ENCODE measurements around the gene IL10.

Gene IL10

DNA sequence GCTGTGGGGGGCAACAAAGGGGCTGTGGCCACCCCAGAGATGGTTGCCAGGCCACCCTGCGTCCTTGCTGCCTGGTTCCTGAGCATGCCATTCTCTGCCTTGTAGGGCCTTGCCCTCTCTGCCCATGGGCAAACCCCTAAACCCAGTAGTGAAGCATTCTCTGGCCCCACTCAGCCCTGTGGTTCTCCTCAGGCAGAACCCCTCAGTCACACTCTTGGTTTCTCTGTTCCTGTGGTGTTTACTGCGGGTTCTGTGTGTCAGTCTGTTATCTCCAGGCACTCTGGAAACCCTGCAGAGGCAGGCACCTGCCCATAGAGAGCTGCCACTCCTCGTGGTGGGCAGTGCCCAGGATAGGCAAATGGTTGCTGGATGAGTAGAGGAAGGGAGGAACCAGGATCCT is 42.8 kb downstream of the IL10 start:
- DNase-seq: no peak

GRCh38 chr1:206729050-206729449 is 43.2 kb downstream of the IL10 start:
- DNase-seq: no peak

DNA sequence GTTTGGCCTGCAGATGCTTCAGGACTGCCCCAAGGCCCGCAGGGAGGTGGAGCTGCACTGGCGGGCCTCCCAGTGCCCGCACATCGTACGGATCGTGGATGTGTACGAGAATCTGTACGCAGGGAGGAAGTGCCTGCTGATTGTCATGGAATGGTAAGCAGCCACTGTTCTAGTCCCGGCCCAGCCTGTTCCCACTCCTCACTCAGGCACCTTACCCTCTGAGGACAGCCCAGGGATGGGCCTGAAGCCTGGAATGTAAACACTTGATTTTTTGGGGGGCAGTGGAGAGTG is 43.7 kb downstream of the IL10 start:
- DNase-seq: no peak

- no peak for DNase-seq
Measured at GRCh38 chr1:206727981-206728696, 44.2 kb downstream of the IL10 start.

GRCh38 chr1:206725109-206725963 is 47.0 kb downstream of the IL10 start:
- peak; percentile 44 for DNase-seq

- peak; percentile 54 for DNase-seq
Measured at GRCh38 chr1:206723805-206724472, 48.4 kb downstream of the IL10 start.

DNA sequence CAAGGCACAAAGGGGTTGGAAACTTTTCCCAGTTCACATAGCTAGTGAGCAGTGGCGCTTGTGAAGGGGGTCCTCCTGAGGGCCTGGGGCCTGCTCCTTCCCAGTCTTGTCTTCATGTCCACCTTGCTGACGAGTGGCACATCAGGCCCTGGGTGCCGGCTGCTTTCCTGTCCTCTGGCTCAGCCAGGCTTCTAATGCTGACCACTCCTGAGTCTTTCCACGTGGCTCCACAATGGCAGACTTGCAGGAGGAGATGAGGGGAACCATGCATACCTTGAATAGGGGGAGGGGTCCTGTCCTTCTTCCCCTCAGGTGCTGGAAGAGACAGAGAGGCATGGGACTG is 48.9 kb downstream of the IL10 start:
- no peak for DNase-seq

DNA sequence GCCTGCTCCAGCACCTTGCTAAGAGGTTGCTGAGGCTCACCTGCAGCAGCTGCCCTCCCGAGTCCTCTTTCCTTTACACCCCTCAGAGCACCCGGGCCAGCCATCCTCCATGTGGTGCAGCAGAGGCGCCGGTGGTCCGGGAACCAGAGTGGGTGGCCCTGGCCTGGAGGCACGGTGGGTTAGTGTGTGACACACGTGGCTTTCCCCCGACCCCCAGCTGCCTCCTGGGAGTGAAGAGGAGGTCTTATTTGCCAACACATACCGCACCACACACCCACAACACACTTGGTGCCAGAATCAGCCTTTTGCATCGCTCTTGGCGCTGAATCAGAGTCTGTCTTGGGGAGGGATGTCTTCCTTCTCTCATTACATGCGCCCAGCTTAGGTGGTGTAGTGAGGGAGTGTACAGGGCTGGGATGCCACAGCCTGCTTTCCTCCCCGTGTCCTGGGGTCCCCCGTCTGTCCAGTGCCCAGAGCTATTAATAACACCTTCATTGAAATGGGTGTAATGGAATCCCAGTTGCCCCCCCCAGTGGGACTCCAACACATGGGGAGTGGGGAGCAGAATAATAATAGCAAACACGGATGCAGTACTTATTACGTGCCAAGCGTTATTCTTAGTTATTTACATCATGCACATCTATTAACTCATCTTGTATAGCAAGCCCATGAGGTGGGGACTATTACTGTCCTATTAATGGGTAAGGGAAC is 49.4 kb downstream of the IL10 start:
- no peak for DNase-seq

DNA sequence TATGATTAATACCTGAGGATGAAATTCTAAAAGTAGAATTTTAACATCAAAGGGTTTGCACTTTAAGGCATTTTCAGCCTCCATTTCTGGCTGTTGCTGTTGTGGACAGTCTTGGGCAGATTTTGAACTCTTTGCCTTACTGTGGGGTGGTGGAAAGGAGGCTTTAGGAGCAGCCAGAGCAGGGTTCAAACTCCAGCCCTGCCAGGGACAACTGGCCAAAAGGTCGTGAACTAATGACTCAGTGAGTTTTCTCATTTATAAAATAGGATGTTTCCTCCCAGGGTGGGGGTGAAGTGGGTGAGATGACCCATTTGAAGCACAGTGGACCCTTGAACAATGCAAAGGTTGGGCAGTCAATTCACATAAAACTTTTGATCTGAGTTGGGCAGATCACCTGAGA is 50.8 kb downstream of the IL10 start:
- DNase-seq: no peak

- DNase-seq: no peak
Measured at GRCh38 chr1:206719169-206719839, 53.0 kb downstream of the IL10 start.

GRCh38 chr1:206717674-206717989 is 54.7 kb downstream of the IL10 start:
- DNase-seq: no peak
